Stomach (tissue), 4 donors: Measurements from ENCODE around the gene PRKN.

Experiments
- EP300 ChIP-seq: sonication (generic); formaldehyde crosslinking; IDR thresholded peaks from one replicate; pipeline ENCODE4 v1.6.1; 2017; ENCODE audit warnings: antibody characterized with exemption
- POLR2A ChIP-seq, 4 donors: fragments of 450-650 bp; IDR thresholded peaks; one replicate each; pipeline ENCODE4 v1.6.1; 2016; ENCODE audit warnings: antibody characterized with exemption in 4 of 4, control low read depth in 2 of 4, mild to moderate bottlenecking in 1 of 4, moderate library complexity in 1 of 4
- POLR2AphosphoS5 ChIP-seq, 3 donors: sonication (generic); formaldehyde crosslinking; IDR thresholded peaks; one replicate each; pipeline ENCODE4 v1.6.1; 2016; ENCODE audit warnings: antibody characterized with exemption in 3 of 3
- TF ChIP-seq, protein P1 (sequence below), 7 experiments: fragments of 450-650 bp in 4 of 7; fragments of 200-600 bp in 3 of 7; sonication (generic) in 3 of 7; IDR thresholded peaks; one replicate each; pipeline ENCODE4 v1.5.1; 2016 to 2019; ENCODE audit warnings: antibody characterized with exemption in 7 of 7, control low read depth in 2 of 7, mild to moderate bottlenecking in 1 of 7

DNA sequence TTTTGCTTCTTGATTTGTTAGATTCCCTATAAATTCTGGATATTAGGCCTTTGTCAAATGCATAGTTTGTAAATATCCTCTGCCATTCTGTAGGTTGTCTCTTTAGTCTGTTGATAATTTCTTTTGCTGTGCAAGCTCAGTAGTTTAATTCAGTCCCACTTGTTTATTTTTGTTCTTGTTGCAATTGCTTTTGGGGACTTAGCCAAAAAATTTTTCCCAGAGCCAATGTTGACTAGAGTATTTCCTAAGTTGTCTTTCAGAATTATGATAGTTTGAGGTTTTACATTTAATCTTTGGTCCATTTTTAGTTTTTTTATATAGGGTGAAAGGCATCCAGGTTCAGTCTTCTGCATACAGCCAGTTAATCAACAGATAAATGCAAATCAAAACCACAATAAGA is 96.0 kb downstream of the PRKN start:
- TF ChIP-seq, protein P1, sequence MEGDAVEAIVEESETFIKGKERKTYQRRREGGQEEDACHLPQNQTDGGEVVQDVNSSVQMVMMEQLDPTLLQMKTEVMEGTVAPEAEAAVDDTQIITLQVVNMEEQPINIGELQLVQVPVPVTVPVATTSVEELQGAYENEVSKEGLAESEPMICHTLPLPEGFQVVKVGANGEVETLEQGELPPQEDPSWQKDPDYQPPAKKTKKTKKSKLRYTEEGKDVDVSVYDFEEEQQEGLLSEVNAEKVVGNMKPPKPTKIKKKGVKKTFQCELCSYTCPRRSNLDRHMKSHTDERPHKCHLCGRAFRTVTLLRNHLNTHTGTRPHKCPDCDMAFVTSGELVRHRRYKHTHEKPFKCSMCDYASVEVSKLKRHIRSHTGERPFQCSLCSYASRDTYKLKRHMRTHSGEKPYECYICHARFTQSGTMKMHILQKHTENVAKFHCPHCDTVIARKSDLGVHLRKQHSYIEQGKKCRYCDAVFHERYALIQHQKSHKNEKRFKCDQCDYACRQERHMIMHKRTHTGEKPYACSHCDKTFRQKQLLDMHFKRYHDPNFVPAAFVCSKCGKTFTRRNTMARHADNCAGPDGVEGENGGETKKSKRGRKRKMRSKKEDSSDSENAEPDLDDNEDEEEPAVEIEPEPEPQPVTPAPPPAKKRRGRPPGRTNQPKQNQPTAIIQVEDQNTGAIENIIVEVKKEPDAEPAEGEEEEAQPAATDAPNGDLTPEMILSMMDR (IDR thresholded peaks at IDR 0.05): no peak
- TF ChIP-seq EP300 (no peak), POLR2A (IDR thresholded peaks at IDR 0.05) (no peak), POLR2AphosphoS5 (IDR thresholded peaks at IDR 0.05) (no peak)
